Esophagus muscularis mucosa (tissue), 4 donors: Measurements from ENCODE around the gene RAI1. TPM values are rescaled to one million over a fixed set of nuclear protein-coding genes. Genes with fewer than 3 reads are reported as not detected.

Source experiments
- DNase-seq: peaks from one replicate; pipeline ENCODE4 v3.0.0-alpha.2; 2017; ENCODE audit errors: extremely low spot score
- H3K27ac ChIP-seq, 4 donors: fragments of 200-600 bp; sonication (generic); replicated peaks in 1 of 4; 1 replicate in 3 of 4; 2 replicates in 1 of 4; pipeline ENCODE4 v1.5.1; 2016 to 2019; ENCODE audit warnings: mild to moderate bottlenecking in 1 of 4
- H3K27me3 ChIP-seq, 4 donors: fragments of 200-600 bp; sonication (generic); one replicate each; pipeline versions ENCODE4 v1.5.1 to v1.6.0; 2016 to 2019
- H3K36me3 ChIP-seq, 4 donors: fragments of 200-600 bp; sonication (generic); one replicate each; pipeline ENCODE4 v1.5.1; 2016 to 2019
- H3K4me1 ChIP-seq, 4 donors: fragments of 200-600 bp; sonication (generic); one replicate each; pipeline ENCODE4 v1.5.1; 2016 to 2019
- H3K4me3 ChIP-seq, 4 donors: fragments of 200-600 bp; sonication (generic); 1 replicate in 2 of 4; 2 replicates in 2 of 4; pipeline ENCODE4 v1.5.1; 2016 to 2019; ENCODE audit warnings: mild to moderate bottlenecking in 4 of 4, moderate library complexity in 1 of 4
- H3K9me3 ChIP-seq, 4 donors: fragments of 200-600 bp; sonication (generic); 1 replicate in 3 of 4; 2 replicates in 1 of 4; pipeline ENCODE4 v1.5.1; 2016 to 2019
- CTCF ChIP-seq, 3 experiments: fragments of 200-600 bp in 2 of 3; fragments of 450-650 bp in 1 of 3; sonication (generic) in 2 of 3; IDR thresholded peaks; one replicate each; pipeline ENCODE4 v1.5.1; 2017 to 2019; ENCODE audit warnings: antibody characterized with exemption in 3 of 3, mild to moderate bottlenecking in 2 of 3, moderate library complexity in 1 of 3
- EP300 ChIP-seq: sonication (generic); formaldehyde crosslinking; IDR thresholded peaks from one replicate; pipeline ENCODE4 v1.6.1; 2017; ENCODE audit warnings: antibody characterized with exemption
- POLR2A ChIP-seq: fragments of 450-650 bp; IDR thresholded peaks from one replicate; pipeline ENCODE4 v1.6.1; 2017; ENCODE audit warnings: antibody characterized with exemption, moderate library complexity, mild to moderate bottlenecking, low read depth
- POLR2AphosphoS5 ChIP-seq, 2 donors: sonication (generic); formaldehyde crosslinking; IDR thresholded peaks; one replicate each; pipeline ENCODE4 v1.6.1; 2017; ENCODE audit warnings: antibody characterized with exemption in 2 of 2
- WGBS: methylation state at CpG from one replicate; pipeline ENCODE4 v1.1.5; 2018; 5-methylcytosine and 5-hydroxymethylcytosine counted together
- intact Hi-C: fragments of 100-400 bp; cut with DNase I; formaldehyde crosslinking; loops from one replicate; pipeline ENCODE4 v1.15.1; 2023
- total RNA-seq, 4 donors: library from RNA; depleted of rRNA; stranded (reverse); fragments of >200 nt; gene quantifications; one replicate each; pipeline versions ENCODE4 v1.1.0 to v1.2.1, GENCODE V29; 2016

RAI1 gene
- total RNA-seq, 4 donors from 2014 or later, result 18.7 to 41.3 (median 28.3) TPM

GRCh38 chr17:17810084-17810894 is 129.0 kb downstream of the RAI1 start:
- H3K9me3 ChIP-seq, result no peaks in the 10 kb centered on the region
- 47% methylated on average over 49 of the region's 68 CpGs for WGBS

GRCh38 chr17:17810895-17811248 is 129.6 kb downstream of the RAI1 start:
- Histone ChIP-seq H3K4me3 (peak overlapping the region in 2 of 4 donors; percentile 39 to 46), H3K36me3 (peaks cover 15 to 54% (median 41%) of the 10 kb centered on the region in 4 donors), H3K9me3 (no peaks in the 10 kb centered on the region), H3K27ac (peak overlapping the region in 3 of 4 donors; percentile 72 to 83 (median 75)), H3K4me1 (peaks cover 53 to 80% (median 66%) of the 10 kb centered on the region in 4 donors), H3K27me3 (no peaks in the 10 kb centered on the region)
- no peak for TF ChIP-seq EP300
- no peak for TF ChIP-seq POLR2AphosphoS5 (IDR thresholded peaks at IDR 0.05)
- TF ChIP-seq CTCF (IDR thresholded peaks at IDR 0.05), result no peak
- no peak for TF ChIP-seq POLR2A
- WGBS, result 74% methylated on average over 11 of the region's 27 CpGs
- intact Hi-C loops, result loop anchor here (5.0 kb wide), 2 partner anchors 111 to 221 kb away; no protein-coding TSS in a partner anchor
- no peak for DNase-seq

More at GRCh38 chr17:17810084-17810894, 129.0 kb downstream of the RAI1 start:
- no peak for DNase-seq
- peak; percentile 4 to 39 for TF ChIP-seq POLR2AphosphoS5 (IDR thresholded peaks at IDR 0.05)
- no peak for TF ChIP-seq POLR2A
- peak overlapping the region; percentile 39 to 52 (median 44) for H3K4me3 ChIP-seq
- H3K4me1 ChIP-seq, result peaks cover 52 to 74% (median 60%) of the 10 kb centered on the region in 4 donors
- peak overlapping the region; percentile 72 to 83 (median 76) for H3K27ac ChIP-seq
- H3K36me3 ChIP-seq, result peaks cover 15 to 54% (median 44%) of the 10 kb centered on the region in 4 donors
- no peaks in the 10 kb centered on the region for H3K27me3 ChIP-seq
- intact Hi-C loops, result loop anchor here (5.0 kb wide), 2 partner anchors 112 to 222 kb away; no protein-coding TSS in a partner anchor

- no peaks in the 10 kb centered on the region for H3K9me3 ChIP-seq
- no peak overlapping the region for H3K4me3 ChIP-seq
- intact Hi-C loops, result loop anchor here (1.0 to 5.0 kb wide), 3 partner anchors 49 to 221 kb away; no protein-coding TSS in a partner anchor
- no peak for DNase-seq
- H3K4me1 ChIP-seq, result peaks cover 52 to 84% (median 67%) of the 10 kb centered on the region in 4 donors
- H3K36me3 ChIP-seq, result peaks cover 15 to 58% (median 41%) of the 10 kb centered on the region in 4 donors
- peak overlapping the region; percentile 35 to 83 (median 52) for H3K27ac ChIP-seq
- H3K27me3 ChIP-seq, result no peaks in the 10 kb centered on the region
- WGBS, result 33% methylated on average over 13 of the region's 15 CpGs
- TF ChIP-seq CTCF (IDR thresholded peaks at IDR 0.05) (no peak), POLR2AphosphoS5 (IDR thresholded peaks at IDR 0.05) (no peak)
Measured at GRCh38 chr17:17811381-17812210, 130.3 kb downstream of the RAI1 start.

- H3K4me1 ChIP-seq, result peaks cover 49 to 86% (median 70%) of the 10 kb centered on the region in 4 donors
- peak overlapping the region; percentile 35 to 83 (median 52) for H3K27ac ChIP-seq
- intact Hi-C loops, result loop anchor here (1.0 to 5.0 kb wide), 3 partner anchors 48 to 220 kb away; no protein-coding TSS in a partner anchor
- H3K4me3 ChIP-seq, result no peak overlapping the region
- no peaks in the 10 kb centered on the region for H3K9me3 ChIP-seq
- peaks cover 24 to 63% (median 48%) of the 10 kb centered on the region in 4 donors for H3K36me3 ChIP-seq
- peak in 2 of 3 experiments; percentile 99 to 100 for TF ChIP-seq CTCF (IDR thresholded peaks at IDR 0.05)
- TF ChIP-seq POLR2A, result no peak
- peak; percentile 45 to 56 for TF ChIP-seq POLR2AphosphoS5 (IDR thresholded peaks at IDR 0.05)
- H3K27me3 ChIP-seq, result no peaks in the 10 kb centered on the region
- WGBS, result 62% methylated on average over 20 of the region's 59 CpGs
- DNase-seq, result peak; percentile 97
Measured at GRCh38 chr17:17812211-17813054, 131.2 kb downstream of the RAI1 start.
